Upper lobe of right lung (tissue), 1 donor: ENCODE data around the gene TAT. TPM values are rescaled to one million over a fixed set of nuclear protein-coding genes. Genes with fewer than 3 reads are reported as not detected.
"Not testable (repeated sequence)": the region's sequence is repeated elsewhere in the genome, so short reads cannot be mapped to it uniquely, and the experiment has no call there.

Experiments used
- ATAC-seq: fragments of 200-7000 bp; cut with Tn5 transposase; one replicate; pipeline ENCODE4 v1.9.1; 2020; ENCODE audit warnings: mild to moderate bottlenecking, moderate library complexity
- DNase-seq: peaks from one replicate; pipeline ENCODE4 v3.0.0-alpha.2; 2020
- H3K27ac ChIP-seq: fragments of 200-600 bp; one replicate; pipeline ENCODE4 v1.8.0; 2022
- H3K27me3 ChIP-seq: fragments of 200-600 bp; one replicate; pipeline ENCODE4 v1.8.0; 2022; ENCODE audit warnings: mild to moderate bottlenecking
- H3K36me3 ChIP-seq: fragments of 200-600 bp; one replicate; pipeline ENCODE4 v1.8.0; 2022
- H3K4me1 ChIP-seq: fragments of 200-600 bp; one replicate; pipeline ENCODE4 v1.8.0; 2022
- H3K4me3 ChIP-seq: fragments of 200-600 bp; one replicate; pipeline ENCODE4 v1.8.0; 2022; ENCODE audit warnings: mild to moderate bottlenecking
- H3K9me3 ChIP-seq: fragments of 200-600 bp; one replicate; pipeline ENCODE4 v1.8.0; 2022
- CTCF ChIP-seq: fragments of 200-600 bp; IDR thresholded peaks from one replicate; pipeline ENCODE4 v1.8.0; 2022; ENCODE audit warnings: antibody characterized with exemption
- intact Hi-C: fragments of 100-400 bp; cut with DNase I; formaldehyde crosslinking; loops from one replicate; pipeline ENCODE4 v1.11.0; 2022
- total RNA-seq: library from RNA; stranded (reverse); fragmentation: NEBNext Ultra II Directional; extraction: Animal tissue kit (Norgen Biotek cat#: 25700); gene quantifications from one replicate; pipeline ENCODE4 v1.2.1, GENCODE V29; 2021
- donor health status: DM: no; HTN: yes; CAD: no; lungs with severe emphysema.

Gene TAT
- total RNA-seq, 1 donor from 2014 or later = not detected

DNA sequence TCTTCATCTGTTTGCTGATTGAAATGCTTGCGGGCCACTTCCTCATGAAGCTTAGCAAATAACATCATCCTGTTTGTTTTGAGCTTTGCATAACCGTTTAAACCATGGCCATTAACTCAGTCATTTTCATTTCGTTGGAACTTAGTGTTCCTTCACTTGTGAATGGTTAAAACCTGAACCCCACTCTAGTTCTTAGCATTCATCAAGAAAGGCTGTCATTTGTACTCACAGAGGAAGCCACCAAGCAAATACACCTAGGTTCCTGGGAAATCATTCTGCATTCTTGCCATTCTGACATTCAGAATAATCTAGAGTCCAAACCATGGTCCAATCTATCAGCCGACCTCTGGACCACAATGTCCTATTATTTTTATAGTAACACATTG is 8.4 kb upstream of the TAT start:
- no peak overlapping the region for H3K4me3 ChIP-seq
- H3K4me1 ChIP-seq = no peaks in the 10 kb centered on the region
- H3K9me3 ChIP-seq = no peaks in the 10 kb centered on the region
- no peak overlapping the region for H3K27ac ChIP-seq
- TF ChIP-seq CTCF = no peak
- H3K27me3 ChIP-seq = no peaks in the 10 kb centered on the region
- intact Hi-C loops = no loop called here
- ATAC-seq (peak; percentile 34), DNase-seq (no peak)
- H3K36me3 ChIP-seq = no peaks in the 10 kb centered on the region

DNA sequence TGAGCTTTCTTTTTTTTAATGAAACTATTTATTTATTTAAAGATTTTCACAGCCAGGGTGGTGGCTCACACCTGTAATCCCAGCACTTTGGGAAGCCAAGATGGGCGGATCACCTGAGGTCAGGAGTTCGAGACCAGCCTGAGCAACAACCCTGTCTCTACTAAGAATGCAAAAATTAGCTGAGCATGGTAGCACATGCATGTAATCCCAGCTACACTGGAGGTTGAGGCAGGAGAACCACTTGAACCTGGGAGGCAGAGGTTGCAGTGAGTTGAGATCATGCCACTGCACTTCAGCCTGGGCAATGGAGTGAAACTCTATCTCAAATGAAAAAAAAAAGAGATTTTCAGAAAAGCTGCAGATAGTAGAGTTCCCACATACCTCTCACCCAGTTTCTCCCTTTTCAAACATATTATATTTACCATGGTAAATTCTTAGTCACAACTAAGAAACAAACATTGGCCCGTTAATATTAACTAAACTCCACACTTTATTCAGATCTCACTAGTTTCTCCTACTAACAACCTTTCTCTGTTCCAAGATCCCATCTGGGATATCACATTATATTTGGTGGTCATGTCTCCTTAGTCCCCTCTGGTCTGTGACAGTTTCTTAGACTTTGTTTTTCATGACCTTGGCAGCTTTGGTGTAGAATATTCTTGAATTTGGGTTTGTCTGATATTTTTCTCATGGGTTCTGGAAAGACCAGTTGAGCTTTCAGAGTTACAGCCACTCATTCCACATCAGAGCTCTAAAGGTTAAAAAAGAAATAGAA is 7.8 kb upstream of the TAT start:
- ATAC-seq = no peak
- H3K36me3 ChIP-seq = no peaks in the 10 kb centered on the region
- intact Hi-C loops = no loop called here
- H3K27ac ChIP-seq = no peak overlapping the region
- DNase-seq = no peak
- H3K9me3 ChIP-seq = no peaks in the 10 kb centered on the region
- TF ChIP-seq CTCF = no peak
- H3K27me3 ChIP-seq = no peaks in the 10 kb centered on the region
- H3K4me1 ChIP-seq = no peaks in the 10 kb centered on the region
- H3K4me3 ChIP-seq = no peak overlapping the region

DNA sequence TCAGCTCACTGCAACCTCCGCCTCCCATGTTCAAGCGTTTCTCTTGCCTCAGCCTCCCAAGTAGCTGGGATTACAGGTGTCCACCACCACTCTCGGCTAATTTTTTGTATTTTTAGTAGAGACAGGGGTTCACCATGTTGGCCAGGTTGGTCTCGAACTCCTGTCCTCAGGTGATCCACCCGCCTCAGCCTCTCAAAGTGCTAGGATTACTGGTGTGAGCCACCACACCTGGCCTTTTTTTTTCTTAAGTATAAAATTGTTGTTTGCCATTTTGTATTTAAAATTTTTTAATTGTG is 5.6 kb upstream of the TAT start:
- H3K4me1 ChIP-seq, H3K36me3 ChIP-seq, DNase-seq, intact Hi-C loops, ATAC-seq, H3K27ac ChIP-seq, H3K9me3 ChIP-seq, H3K4me3 ChIP-seq, H3K27me3 ChIP-seq: not testable (repeated sequence)

DNA sequence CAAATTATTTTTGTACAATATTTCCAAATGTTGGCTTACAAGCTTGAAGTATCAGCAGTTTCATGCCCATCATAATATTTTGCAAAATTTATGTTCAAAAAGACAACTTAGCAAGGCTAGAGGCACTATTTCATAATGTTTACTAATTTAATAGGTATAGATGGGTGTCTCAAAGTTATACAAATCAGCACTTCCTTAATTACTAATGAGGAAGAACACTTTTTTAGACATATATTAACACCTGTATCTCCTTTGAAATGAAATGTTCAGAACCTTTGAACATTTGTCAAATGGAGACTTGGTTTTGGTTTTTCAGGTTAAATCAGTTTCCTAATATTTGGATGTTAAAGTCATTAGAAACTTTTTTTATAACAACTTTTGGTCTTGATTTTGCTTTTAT is 2.2 kb downstream of the TAT start:
- H3K36me3 ChIP-seq = no peaks in the 10 kb centered on the region
- no peaks in the 10 kb centered on the region for H3K27me3 ChIP-seq
- H3K4me3 ChIP-seq = no peak overlapping the region
- no peak for TF ChIP-seq CTCF
- DNase-seq = no peak
- no peaks in the 10 kb centered on the region for H3K4me1 ChIP-seq
- H3K27ac ChIP-seq = no peak overlapping the region
- H3K9me3 ChIP-seq = no peaks in the 10 kb centered on the region
- no peak for ATAC-seq
- intact Hi-C loops = no loop called here

DNA sequence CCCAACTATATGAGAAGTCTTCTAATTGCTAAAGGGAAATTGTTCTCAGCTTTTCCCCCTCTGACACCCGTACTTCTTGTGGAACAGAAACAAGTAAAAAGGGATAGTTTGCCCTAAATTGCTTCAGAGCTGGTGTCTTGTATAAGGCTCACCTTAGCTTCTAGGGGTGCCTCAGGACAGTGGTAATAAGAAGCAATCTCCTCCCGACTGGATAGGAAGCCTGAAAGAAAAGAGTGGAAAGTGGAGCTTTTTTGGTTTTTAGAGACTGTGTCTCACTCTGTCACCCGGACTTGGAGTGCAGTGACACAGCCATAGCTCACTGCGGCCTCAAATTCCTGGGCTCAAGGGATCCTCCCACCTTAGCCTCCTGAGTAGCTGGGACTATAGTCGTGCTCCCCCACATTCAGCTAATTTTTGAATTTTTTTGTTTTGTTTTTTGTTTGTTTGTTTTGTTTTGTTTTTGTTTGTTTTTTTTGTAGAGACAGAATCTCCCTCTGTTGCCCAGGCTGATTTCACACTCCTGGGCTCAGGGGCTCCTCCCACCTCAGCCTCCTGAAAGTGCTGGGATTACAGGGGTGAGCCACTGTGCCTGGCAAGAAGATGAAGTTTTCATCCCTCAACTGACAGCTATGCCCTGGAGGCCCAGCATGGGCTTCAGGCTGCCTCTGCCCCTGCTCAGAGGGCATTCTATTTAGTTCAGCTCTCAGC is 3.4 kb downstream of the TAT start:
- ATAC-seq (no peak), DNase-seq (no peak)
- H3K27me3 ChIP-seq = no peaks in the 10 kb centered on the region
- no peaks in the 10 kb centered on the region for H3K36me3 ChIP-seq
- no peak overlapping the region for H3K27ac ChIP-seq
- intact Hi-C loops = no loop called here
- no peaks in the 10 kb centered on the region for H3K9me3 ChIP-seq
- TF ChIP-seq CTCF = no peak
- H3K4me1 ChIP-seq = no peaks in the 10 kb centered on the region
- H3K4me3 ChIP-seq = no peak overlapping the region

DNA sequence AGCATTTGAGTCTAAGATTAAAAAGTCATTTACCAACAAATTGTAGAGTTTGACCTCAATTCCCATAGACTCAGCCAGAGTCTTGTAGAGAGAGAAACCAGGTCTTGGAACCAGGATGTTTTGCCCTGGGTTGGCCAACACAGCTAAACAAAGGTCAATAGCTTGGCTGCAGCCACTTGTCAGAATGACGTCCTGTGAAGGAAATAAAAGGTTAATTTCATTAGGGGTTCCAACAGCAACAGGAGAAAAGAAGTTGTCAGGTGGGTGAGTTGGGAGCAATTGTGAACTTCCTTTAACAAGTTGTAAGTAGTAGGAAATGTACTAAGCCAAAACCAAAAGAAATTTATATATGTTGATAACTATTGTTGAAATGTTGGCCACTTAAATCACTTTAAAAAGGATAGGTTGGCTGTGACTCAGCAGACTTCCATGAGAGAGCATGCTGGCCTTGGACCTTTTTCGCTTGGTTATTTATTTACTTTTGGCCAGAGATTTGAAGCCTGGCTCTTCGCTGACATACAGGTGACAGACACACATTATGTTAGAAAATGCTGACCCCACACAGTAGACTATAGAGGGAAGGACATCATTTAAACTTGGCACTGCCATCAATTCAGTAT is 4.3 kb downstream of the TAT start:
- H3K36me3 ChIP-seq = no peaks in the 10 kb centered on the region
- H3K27ac ChIP-seq = no peak overlapping the region
- H3K4me1 ChIP-seq = no peaks in the 10 kb centered on the region
- DNase-seq = no peak
- no peaks in the 10 kb centered on the region for H3K27me3 ChIP-seq
- no peak overlapping the region for H3K4me3 ChIP-seq
- TF ChIP-seq CTCF = no peak
- intact Hi-C loops = no loop called here
- no peak for ATAC-seq
- H3K9me3 ChIP-seq = no peaks in the 10 kb centered on the region
